Loucy (cell line): ENCODE data around the gene FAM3C.

Experiments used
- H2AFZ ChIP-seq: fragments of 200-600 bp; sonication (generic); 2 replicates; pipeline ENCODE4 v1.6.0; 2016; ENCODE audit warnings: antibody characterized with exemption, mild to moderate bottlenecking, low read length, moderate library complexity
- H3F3A ChIP-seq: fragments of 200-600 bp; 2 replicates; pipeline ENCODE4 v1.6.0; 2016; ENCODE audit warnings: antibody characterized with exemption, low read depth, mild to moderate bottlenecking
- H3K27me3 ChIP-seq: fragments of 200-600 bp; sonication (generic); 2 replicates; pipeline ENCODE4 v1.6.1; 2014; ENCODE audit warnings: low read length, mild to moderate bottlenecking; ENCODE audit not compliant: insufficient read depth, poor library complexity, severe bottlenecking
- H3K36me3 ChIP-seq: fragments of 200-600 bp; sonication (generic); 2 replicates; pipeline ENCODE4 v1.6.1; 2016; ENCODE audit warnings: low read length; ENCODE audit not compliant: insufficient read depth
- H3K4me1 ChIP-seq: fragments of 200-600 bp; sonication (generic); 2 replicates; pipeline ENCODE4 v1.5.1; 2014; ENCODE audit warnings: low read length, mild to moderate bottlenecking; ENCODE audit not compliant: insufficient read depth, poor library complexity, severe bottlenecking
- H3K4me2 ChIP-seq: fragments of 200-600 bp; sonication (generic); 2 replicates; pipeline ENCODE4 v1.6.0; 2014; ENCODE audit warnings: antibody characterized with exemption, low read length, low read depth, mild to moderate bottlenecking; ENCODE audit not compliant: poor library complexity, severe bottlenecking
- H3K4me3 ChIP-seq: fragments of 200-600 bp; sonication (generic); 2 replicates; pipeline ENCODE4 v1.5.1; 2014; ENCODE audit warnings: low read length, mild to moderate bottlenecking, mixed read lengths; ENCODE audit not compliant: poor library complexity, severe bottlenecking
- H3K79me2 ChIP-seq: fragments of 200-600 bp; sonication (generic); 2 replicates; pipeline ENCODE4 v1.6.1; 2014; ENCODE audit warnings: low read length; ENCODE audit not compliant: insufficient read depth
- H3K9ac ChIP-seq: fragments of 200-600 bp; sonication (generic); 2 replicates; pipeline ENCODE4 v1.6.0; 2014; ENCODE audit warnings: mild to moderate bottlenecking, low read depth, low read length, moderate library complexity; ENCODE audit not compliant: poor library complexity, severe bottlenecking
- H3K9me2 ChIP-seq: fragments of 200-600 bp; sonication (generic); replicated peaks from 2 replicates; pipeline ENCODE4 v1.6.1; 2016; ENCODE audit warnings: low read depth, low read length, mixed read lengths
- H3K9me3 ChIP-seq: fragments of 200-600 bp; sonication (generic); 2 replicates; pipeline ENCODE4 v1.6.1; 2014; ENCODE audit warnings: mild to moderate bottlenecking, antibody characterized with exemption, low read length, low read depth; ENCODE audit not compliant: insufficient read depth
- H4K20me1 ChIP-seq: fragments of 200-600 bp; sonication (generic); 2 replicates; pipeline ENCODE4 v1.6.0; 2014; ENCODE audit warnings: antibody characterized with exemption, low read length, mild to moderate bottlenecking; ENCODE audit not compliant: insufficient read depth, poor library complexity, severe bottlenecking
- CTCF ChIP-seq: fragments of 200-600 bp; sonication (generic); conservative IDR thresholded peaks from 2 replicates; pipeline ENCODE4 v1.5.1; 2014; ENCODE audit warnings: mild to moderate bottlenecking, antibody characterized with exemption, low read length
- EZH2phosphoT487 ChIP-seq: fragments of 200-600 bp; IDR thresholded peaks from 2 replicates; pipeline ENCODE4 v1.6.1; 2018; ENCODE audit warnings: antibody characterized with exemption, mild to moderate bottlenecking, moderate library complexity, borderline replicate concordance

The FAM3C gene

GRCh38 chr7:121394709-121395140, 1.4 kb downstream of the FAM3C start:
- Histone ChIP-seq H3K9me2 (no peaks in the 10 kb centered on the region), H3K36me3 (no peaks in the 10 kb centered on the region), H3K27me3 (no peaks in the 10 kb centered on the region), H4K20me1 (peaks cover 17% of the 10 kb centered on the region), H3K9ac (no peak overlapping the region), H3K4me1 (peaks cover 31% of the 10 kb centered on the region), H3K4me3 (peak overlapping the region; percentile 79), H3F3A (no peaks in the 10 kb centered on the region), H3K79me2 (peaks cover 45% of the 10 kb centered on the region; the same call in 1 of the 2 replicates), H2AFZ (no peak overlapping the region), H3K4me2 (peak overlapping the region; percentile 69), H3K9me3 (no peaks in the 10 kb centered on the region)
- TF ChIP-seq EZH2phosphoT487 = no peak
- no peak for TF ChIP-seq CTCF

- Histone ChIP-seq H3K79me2 (peaks cover 58% of the 10 kb centered on the region; the same call in 1 of the 2 replicates), H3K4me1 (peaks cover 31% of the 10 kb centered on the region), H3K4me2 (no peak overlapping the region)
These were observed 3.1 kb downstream of the FAM3C start for GRCh38 chr7:121393005-121393366.

GRCh38 chr7:121392277-121393004, 3.7 kb downstream of the FAM3C start:
- Histone ChIP-seq H3K4me3 (no peak overlapping the region), H3F3A (no peaks in the 10 kb centered on the region), H4K20me1 (peaks cover 20% of the 10 kb centered on the region), H3K9me2 (no peaks in the 10 kb centered on the region), H3K27me3 (no peaks in the 10 kb centered on the region), H3K79me2 (peaks cover 63% of the 10 kb centered on the region), H3K4me2 (peak overlapping the region; percentile 30), H3K36me3 (no peaks in the 10 kb centered on the region), H3K9me3 (no peaks in the 10 kb centered on the region), H2AFZ (no peak overlapping the region), H3K9ac (no peak overlapping the region), H3K4me1 (peaks cover 35% of the 10 kb centered on the region)
- TF ChIP-seq CTCF (no peak), EZH2phosphoT487 (no peak)

More at GRCh38 chr7:121393005-121393366, 3.1 kb downstream of the FAM3C start:
- H3K9me3 ChIP-seq = no peaks in the 10 kb centered on the region
- no peaks in the 10 kb centered on the region for H3K27me3 ChIP-seq
- no peaks in the 10 kb centered on the region for H3K36me3 ChIP-seq
- no peak overlapping the region for H3K9ac ChIP-seq
- no peak for TF ChIP-seq CTCF
- TF ChIP-seq EZH2phosphoT487 = no peak
- no peak overlapping the region for H3K4me3 ChIP-seq
- H4K20me1 ChIP-seq = peaks cover 17% of the 10 kb centered on the region
- H3K9me2 ChIP-seq = no peaks in the 10 kb centered on the region
- H2AFZ ChIP-seq = no peak overlapping the region
- no peaks in the 10 kb centered on the region for H3F3A ChIP-seq
